Adrenal gland (tissue), 5 donors: ENCODE data around the gene MIA2.

Experiments used
- POLR2A ChIP-seq, 2 donors: fragments of 450-650 bp; IDR thresholded peaks; one replicate each; pipeline ENCODE4 v1.6.1; 2017; ENCODE audit warnings: antibody characterized with exemption in 2 of 2, mild to moderate bottlenecking in 2 of 2, moderate library complexity in 1 of 2
- TF ChIP-seq, protein P1 (sequence below), 6 experiments: fragments of 450-650 bp in 4 of 6; fragments of 200-600 bp in 2 of 6; sonication (generic) in 1 of 6; IDR thresholded peaks; 1 replicate in 5 of 6; 2 replicates in 1 of 6; pipeline versions ENCODE4 v1.5.1 to v1.8.0; 2016 to 2021; ENCODE audit warnings: antibody characterized with exemption in 6 of 6, mild to moderate bottlenecking in 2 of 6, moderate library complexity in 1 of 6
- donor health status: DM: no; HTN: no; CAD: no.

DNA sequence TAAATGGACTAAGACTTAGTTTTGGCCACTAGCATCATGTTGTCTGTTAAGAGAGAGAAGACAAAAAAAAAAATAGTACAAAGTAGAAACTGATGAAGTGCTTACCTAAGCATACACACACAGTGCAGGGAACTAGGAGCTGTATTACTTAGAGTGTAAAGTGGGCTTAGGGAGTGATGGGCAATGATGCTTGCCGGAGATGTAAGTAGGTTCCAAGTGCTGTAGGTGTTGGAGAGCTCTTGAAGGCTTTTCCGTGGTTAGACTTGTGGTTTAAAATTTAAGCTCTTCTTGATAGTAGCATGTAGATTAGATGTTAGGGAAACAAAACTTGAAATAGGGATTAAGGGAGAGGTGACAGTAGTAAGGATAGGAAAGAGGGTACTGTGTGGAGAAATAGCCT, 34.7 kb downstream of the MIA2 start:
- TF ChIP-seq, protein P1, sequence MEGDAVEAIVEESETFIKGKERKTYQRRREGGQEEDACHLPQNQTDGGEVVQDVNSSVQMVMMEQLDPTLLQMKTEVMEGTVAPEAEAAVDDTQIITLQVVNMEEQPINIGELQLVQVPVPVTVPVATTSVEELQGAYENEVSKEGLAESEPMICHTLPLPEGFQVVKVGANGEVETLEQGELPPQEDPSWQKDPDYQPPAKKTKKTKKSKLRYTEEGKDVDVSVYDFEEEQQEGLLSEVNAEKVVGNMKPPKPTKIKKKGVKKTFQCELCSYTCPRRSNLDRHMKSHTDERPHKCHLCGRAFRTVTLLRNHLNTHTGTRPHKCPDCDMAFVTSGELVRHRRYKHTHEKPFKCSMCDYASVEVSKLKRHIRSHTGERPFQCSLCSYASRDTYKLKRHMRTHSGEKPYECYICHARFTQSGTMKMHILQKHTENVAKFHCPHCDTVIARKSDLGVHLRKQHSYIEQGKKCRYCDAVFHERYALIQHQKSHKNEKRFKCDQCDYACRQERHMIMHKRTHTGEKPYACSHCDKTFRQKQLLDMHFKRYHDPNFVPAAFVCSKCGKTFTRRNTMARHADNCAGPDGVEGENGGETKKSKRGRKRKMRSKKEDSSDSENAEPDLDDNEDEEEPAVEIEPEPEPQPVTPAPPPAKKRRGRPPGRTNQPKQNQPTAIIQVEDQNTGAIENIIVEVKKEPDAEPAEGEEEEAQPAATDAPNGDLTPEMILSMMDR (IDR thresholded peaks at IDR 0.05): no peak
- TF ChIP-seq POLR2A (IDR thresholded peaks at IDR 0.05): no peak
